NCI-H1092 (cell line): ENCODE measurements around the gene GSTT4.
"Not testable (repeated sequence)": the region's sequence is repeated elsewhere in the genome, so short reads cannot be mapped to it uniquely, and the experiment has no call there.

ENCODE experiments used
- DNase-seq: peaks from one replicate; lab custom pipeline; 2025; lab: John Stamatoyannopoulos, UW

The GSTT4 gene

DNA sequence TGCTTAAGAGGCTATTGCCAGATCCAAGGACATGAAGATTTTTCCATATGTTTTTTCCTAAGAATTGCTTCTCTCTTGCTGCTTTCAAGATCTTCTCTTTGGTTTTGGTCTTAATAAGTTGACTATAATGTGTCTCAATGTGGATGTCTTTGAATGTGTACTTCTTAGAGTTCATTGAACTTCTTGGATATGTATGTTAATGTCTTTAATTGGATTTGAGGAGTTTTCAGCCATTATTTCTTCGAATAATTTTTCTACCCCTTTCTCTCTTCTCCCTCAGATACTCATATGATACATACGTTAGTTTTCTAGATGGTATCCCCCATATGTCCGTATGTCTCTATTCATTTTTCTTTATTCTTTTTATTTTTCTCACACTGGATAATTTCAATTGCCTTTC is 19.1 kb upstream of the GSTT4 start:
- DNase-seq: no peak

DNA sequence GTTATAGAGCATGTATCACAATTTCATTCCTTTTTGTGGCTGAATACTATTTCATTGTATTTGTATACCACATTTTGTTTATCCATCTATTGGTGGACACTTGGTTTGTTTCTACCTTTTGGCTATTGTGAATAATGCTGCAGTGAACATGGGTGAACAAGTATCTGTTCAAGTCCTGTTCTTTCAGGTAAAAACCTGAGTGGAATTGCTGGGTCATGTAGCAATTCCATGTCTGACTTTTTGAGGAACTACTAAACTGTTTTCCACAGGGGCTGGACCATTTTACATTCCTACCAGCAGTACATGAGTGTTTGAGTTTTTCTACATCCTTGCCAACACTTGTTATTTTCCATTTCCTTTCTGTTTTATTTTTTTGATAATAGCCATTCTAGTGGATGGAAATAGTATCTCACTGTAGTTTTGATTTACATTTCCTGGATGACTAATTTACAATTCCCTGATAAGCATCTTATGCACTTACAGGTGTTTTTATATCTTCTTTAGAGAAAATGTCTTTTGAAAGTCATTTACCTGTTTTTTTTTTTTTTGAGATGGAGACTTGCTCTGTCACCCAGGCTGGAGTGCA is 18.0 kb upstream of the GSTT4 start:
- no peak for DNase-seq

DNA sequence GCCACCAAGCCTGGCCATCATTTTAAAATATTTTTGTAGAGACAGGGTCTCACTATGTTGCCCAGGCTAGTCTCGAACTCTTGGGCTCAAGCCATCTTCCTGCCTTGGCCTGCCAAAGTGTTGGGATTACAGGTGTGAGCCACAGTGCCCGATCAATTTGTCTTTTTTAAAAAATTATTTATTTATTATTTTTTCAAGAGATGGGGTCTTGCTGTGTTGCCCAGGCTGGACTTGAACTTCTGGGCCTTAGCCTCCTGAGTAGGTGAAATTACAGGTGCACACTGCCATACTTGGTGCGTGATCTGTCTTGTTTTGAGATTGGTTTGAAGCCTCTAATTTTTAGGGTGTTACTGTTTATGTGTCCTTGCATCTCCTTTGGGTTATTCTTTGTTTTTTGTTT is 16.1 kb upstream of the GSTT4 start:
- DNase-seq: no peak

DNA sequence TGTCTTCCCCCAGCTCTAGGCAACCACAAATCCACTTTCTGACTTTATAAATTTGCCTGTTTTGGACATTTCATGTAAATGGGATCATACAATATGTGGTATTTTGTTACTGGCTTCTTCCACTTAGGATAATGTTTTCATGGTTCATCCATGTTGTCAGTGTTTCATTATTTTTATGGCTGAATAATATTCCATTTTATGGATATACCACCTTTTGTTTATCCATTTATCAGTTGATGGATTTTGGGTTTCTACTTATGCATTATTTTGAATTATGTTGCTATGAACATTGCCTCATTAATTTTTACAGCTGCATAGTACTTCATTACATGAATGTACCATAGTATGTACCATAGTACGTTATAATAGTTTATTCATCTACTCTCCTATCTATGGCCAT is 10.9 kb upstream of the GSTT4 start:
- no peak for DNase-seq

DNA sequence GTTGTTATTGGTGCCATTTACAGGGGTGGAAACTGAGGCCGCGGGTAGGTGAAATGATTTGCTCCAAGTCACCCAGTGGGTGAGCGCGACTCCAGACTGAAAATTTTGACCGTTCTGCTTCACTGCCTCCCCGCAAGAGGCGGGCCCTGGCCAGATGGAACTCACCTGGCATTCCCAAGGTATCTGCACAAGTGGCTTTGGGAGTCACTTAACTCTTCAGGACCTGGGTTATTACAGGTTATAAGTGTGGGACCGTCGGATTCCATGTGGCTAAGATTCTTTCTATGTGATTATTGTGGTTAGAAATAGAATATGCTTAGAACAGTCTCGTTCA is 6.4 kb upstream of the GSTT4 start:
- DNase-seq: no peak

DNA sequence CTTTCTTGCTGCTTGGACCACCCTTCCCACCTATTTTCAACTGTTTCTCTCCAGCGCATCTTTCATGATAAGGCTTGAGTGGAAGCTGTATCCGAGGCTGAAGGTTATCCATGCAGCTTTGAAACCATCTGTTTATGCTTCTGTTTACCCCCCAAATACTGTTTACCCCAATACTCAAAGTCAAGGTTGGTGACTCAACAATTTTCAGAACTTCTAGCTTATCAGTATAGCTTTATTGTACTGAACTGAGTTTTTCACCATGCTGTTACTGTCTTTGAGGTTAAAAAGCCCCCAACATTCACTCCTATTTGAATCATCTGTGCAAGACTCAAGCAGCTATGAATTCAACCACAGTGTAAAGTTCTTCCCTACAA is 4.8 kb upstream of the GSTT4 start:
- no peak for DNase-seq

DNA sequence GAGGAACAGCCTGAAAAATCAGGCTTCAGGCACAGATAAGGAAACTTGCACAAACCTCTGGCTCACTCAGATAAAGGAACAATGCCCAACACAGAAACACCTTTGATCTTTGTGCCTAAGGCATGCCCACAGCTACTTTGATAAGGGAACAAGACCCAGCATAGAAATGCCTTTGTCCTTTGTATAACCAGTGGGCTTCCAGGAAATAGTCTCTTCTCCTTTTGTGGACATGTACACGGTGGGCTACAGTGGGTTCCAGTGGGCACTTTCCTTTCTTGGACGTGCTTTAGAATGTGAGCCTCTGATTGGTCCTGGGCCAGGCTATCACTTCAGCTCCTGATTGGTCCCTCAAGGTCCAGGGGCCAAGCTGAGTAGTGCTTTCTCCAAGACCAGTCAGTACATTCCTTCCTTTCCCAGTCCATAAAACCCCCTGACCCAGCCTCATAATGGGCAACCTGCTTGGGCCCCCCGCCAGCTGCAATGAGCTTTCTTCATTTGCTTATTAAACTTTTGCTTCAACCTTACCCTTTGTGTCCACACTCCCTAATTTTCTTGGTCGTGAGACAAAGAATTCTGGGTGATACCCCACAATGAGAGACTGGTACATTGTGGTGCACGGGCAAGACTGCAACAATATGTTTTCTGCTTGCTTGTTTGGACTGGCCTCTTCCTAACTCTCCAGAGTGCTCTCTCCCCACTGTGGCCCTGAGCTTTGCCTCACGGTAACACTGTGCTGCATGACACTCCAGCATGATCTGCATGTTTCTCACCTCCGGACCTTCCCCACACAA is 4.2 kb upstream of the GSTT4 start:
- no peak for DNase-seq

DNA sequence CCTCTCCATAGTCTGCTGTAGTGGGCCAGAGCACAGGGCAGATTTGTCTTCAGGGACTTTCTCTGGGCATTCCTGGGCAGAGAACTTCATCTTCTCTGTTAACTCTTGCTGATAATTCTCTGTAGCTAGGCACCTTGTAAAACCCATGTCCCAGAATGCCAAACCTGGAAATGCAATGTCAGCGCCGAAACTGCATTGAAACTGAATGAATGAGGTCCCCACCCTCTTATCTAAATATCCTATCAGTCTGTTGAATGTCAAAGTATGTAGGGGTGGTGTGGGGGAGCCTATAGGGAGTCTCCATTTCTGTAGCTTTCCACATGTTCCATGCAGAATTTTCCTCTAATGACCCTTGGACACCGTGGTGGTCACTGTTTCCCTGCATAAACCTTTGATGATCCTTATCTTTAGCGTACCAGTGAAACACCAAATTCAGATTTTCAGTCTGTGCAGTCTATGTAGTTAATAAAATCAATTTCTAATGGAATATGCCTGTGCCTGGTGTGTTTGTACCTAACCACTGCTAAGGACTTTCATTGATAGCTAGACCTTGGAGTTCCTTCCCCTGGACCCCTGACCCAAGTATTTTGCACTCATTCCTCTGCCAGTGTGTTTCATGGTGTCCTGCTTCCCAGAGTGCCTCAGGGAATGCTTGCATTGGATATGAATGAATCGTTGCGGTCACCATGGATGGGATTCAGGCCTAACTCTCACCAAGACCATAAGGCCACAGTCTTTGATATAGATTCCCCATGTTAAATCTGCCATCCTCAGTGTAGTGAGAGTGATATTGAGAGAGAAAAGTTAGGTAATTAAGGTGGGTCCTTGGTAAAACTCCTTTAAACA is 3.4 kb upstream of the GSTT4 start:
- no peak for DNase-seq

DNA sequence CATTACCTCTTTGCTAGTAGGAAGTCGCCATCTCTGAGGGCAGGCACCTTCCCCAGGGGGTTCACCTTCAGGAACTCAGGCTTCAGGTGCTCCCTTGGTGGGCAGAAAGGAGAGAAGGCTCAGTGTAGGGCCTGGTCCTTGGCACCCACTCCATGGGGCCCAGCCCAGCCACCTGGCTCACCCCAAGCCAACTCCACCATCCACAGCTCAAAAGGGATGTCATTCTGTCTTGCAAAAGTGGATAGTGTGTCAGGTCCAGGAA is 2.7 kb upstream of the GSTT4 start:
- DNase-seq: no peak

DNA sequence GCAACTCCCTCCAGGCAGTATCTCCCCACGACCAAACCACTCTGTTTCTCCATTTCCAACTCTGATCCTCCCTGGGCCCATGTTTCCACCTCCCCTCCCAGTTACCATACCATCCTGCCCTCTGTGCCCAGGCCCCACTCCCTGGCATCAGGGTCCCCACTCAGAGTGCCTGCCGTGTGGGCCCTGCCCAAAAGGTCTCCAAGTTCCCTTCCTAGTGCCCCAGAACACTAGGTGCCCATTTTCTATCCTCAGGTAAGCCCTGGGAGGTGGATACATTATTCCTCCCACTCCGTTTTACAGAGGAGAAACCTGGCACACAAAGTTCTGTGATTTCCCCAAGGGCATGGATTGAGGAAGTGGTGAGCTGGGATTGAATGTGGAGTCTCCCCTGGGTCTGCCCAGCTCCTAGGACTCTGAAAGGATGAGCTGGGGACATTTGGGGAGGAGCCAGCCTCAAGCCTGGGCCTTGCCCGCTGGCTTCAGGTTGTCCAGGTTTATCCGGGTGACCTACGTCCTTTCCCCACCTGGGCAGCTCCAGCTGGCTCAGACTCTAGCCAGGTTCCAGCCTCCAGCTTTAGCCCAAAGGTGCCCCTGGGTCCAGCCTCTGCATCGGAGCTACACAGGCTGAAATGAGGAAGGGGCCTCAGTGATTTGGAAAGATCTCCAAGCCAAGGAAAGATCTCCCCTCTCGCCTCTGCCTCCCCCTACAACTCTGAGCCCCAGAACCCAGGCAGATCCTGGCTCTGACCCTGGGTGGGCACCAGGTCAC is 2.2 kb upstream of the GSTT4 start:
- DNase-seq: no peak

DNA sequence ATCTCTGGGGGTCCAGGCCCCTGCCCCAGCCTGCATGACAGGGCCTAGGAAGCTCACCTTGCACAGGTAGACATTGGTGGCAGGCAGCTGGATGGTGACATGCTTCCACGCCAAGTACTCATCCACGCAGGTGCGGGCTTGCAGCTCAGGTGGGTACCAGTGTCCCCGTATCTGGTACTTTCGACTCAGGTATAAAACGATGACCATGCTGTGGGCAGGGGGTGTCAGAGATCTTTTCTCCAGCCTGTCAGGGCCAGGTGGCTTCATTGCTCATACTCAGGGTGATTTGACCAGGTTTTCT is 1.6 kb upstream of the GSTT4 start:
- DNase-seq: no peak

DNA sequence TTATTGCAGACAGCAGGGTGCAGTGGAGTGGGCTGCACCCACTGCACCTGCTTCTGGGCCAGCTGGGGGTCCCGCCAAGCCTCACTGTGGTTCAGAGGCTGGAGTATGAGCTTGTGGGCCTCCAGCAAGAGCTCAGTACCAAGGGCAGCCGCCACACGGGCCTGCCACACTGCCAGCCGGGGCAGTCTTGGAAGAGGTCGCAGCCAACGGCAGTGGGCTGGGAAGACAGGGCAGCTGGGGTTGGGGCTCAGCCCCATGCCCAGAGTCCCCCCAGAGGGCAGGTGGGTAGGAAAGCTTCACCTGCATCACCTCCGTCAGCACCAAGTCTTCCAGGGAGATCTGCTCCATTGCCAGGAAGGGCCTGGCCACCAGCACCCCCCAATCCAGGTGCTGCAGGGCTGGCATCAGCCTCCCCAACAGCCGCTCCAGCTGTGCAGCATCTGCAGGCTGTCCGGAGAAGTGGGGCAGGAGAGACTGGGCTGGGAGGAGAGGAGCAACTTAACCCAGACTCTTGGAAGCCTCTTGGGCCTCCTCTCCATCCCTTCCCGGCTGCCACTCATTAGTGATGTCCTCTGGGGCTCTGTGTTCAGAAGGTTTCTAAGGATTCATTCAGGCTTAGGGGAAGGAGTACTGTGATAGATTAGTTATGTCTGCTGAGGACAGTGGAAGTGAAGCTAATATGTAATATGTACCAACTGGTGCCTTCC is 1.1 kb upstream of the GSTT4 start:
- no peak for DNase-seq

DNA sequence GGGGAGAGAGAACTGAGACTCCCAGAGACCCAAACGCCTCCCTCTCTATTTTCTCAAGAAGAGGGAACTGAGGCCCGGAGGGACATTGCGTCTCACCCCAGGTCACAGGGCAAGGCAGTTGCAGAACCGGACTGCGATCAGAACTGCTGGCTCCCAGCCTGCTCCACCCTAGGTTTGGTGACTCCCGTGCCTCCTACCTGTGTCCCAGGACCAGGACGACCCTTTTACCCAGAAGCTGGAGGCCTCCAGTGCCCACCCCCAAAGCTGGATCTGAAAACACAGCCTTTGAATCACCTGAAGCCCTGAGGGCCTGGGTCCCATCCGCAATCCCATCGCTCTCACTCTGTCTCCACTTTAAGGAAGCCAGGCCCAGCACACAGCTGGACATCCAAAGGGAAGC is 1.4 kb downstream of the GSTT4 start:
- DNase-seq: no peak

DNA sequence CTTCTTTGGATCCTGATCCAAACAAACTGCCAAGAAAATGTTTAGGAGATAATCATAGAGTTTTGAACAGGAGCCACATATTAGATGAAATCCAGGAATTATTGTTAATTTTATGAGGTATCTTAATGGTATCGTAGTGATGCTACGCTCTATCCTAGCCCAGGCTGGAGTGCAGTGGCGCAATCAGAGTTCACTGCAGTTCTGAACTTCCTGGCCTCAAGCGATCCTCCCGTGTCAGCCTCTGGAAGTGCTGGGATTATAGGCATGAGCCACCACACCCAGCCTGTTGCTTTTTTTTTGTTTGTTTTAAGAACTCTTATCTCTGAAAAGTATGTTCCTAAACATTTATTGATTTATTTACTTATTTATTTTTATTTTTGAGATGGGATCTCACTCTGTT is 2.4 kb downstream of the GSTT4 start:
- no peak for DNase-seq

DNA sequence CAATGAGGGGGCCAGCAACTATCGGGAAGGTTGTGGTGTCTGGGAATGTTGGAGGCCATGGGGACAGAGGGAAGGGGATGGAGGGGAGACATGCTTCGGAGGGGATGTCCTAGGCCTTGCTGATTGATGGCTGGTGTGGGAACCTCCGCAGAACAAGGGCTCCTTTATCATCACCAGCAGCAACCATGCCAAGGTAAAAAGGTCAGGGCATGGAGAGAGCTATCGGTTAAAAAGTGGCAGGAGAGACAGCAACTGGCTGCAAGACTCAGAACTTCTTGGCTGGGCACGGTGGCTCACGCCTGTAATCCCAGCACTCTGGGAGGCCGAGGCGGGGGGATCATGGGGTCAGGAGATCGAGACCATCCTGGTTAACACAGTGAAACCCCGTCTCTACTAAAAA is 3.0 kb downstream of the GSTT4 start:
- DNase-seq: no peak

DNA sequence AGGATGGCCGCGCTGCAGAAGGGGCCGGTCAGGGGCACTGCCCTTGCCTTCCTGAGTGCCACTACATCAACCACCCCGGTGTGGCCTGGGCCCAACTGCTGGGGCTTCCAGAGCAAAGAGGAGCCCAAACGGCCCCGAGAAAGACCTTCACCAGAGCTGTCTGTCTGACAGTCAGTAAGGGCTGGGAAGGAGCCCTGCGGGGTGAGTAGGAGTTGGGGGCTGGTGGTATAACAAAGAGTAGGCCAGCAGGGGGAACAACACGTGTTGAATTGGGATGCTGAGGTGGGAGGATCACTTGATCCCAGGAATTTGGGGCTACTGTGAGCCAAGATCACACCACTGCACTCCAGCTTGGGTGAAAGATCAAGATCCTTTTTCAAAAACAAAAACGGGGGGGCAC is 3.9 kb downstream of the GSTT4 start:
- DNase-seq: no peak

DNA sequence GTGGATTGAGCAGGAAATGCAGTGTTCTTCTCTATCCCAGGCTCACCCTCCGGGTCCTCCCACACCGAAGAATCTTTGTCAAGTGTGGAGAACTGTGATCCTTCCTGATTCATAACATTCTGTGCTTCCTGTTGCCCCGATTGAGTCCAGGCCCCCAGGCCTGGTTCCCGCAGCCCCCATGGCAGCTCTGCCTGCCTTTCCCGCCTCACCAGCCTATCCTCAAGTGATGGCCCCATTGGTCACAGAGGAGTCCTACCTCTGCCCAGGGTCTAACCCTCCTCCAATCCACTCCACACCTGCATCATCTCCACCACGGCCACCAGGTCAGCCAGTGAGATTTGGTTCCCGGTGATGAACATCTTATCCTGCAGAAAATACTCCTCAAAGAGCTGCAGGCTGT is 5.5 kb downstream of the GSTT4 start:
- DNase-seq: not testable (repeated sequence)

DNA sequence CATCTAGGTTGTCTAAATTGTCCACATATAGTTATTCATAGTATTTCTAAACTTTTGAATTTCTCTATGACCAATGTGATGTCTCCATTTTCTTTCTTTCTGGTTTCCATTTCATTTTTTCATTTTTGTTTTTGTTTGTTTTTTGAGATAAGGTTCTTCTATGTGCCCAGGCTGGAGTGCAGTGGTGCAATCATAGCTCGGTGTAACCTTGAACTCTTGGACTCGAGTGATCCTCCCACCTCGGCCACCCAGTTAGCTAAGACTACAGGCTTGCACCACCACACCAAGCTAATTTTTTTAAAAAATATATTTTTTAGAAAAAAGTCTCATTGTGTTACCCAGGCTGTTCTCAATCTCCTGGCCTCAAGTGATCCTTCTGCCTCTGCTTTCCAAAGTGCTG is 8.2 kb downstream of the GSTT4 start:
- no peak for DNase-seq

DNA sequence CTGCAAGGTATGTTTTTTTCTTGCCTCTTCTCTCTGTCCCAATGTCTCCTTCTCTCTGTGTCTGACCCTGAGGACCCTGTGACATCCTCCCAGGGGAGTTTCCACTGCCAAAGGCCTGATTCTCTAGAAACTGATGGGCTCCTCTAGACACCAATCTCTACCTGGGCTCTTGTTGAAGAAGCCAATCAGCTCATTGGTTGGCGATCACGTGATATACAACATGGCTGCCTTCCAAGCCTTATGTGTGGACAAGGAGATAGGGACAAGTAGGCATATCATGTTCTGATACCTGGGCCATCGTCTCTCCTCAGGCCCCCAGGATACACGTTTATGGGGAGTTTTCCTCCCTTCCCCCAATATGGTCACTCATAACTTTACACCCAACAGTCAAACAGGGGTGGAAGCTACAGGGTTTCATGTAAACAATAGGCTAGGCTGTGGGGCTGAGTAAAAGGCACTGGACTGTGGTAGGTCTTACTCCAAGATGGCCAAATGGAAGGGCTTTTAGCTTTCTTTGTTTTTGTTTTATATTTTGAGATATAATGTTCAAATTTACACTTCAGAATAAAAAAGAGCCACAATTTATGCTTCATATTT is 11.6 kb downstream of the GSTT4 start:
- not testable (repeated sequence) for DNase-seq

DNA sequence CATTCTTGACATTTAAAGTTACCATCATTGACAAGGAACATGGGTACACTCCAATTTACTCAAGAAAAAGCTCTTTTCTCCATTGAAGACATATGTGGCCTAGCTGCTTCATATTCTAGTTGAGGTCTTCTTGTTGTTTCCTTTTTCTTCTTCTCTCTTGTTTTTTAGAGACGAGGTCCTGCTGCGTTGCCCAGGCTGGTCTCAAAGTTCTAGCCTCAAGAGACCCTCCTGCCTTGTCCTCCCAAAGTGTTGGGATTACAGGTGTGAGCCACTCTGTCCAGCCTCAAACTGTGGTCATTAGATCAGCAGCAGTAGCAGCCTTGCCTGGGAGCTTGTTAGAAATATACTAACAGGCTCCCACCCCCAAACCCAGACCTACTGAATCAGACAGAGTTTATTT is 12.2 kb downstream of the GSTT4 start:
- DNase-seq: not testable (repeated sequence)

DNA sequence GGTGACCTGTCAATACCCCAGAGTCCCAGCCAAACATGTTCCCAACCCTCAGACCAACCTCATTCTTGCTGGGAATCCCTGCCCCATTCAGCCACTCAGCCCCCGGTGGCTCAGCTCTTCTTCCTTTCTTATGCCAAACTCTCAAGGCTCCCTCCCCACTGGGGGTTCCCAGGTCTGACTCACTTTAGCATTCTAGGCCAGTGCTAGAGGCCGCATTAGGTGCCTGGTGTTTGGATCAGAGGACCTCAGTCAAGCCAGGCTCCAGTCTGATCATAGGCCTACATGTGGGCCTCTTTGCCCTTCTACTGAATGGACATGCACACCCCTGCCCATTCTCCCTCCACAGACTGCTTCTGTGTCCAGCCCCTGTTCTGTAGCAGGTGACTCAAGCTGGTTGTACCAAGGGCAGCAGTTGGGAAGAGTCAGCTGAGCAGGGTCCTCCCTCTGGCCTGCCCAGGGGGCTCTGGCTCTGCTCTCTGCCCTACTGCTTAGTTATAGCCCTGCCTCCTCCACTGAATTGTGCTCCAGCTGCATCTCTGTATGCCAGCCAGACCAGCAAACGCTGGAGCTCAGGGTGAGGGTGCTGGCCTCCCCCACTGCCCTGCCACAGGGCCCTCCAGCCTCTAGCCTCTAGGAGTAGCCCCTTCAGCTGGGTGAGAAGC is 15.5 kb downstream of the GSTT4 start:
- DNase-seq: not testable (repeated sequence)
